Hepatocyte (in vitro differentiated cells): ENCODE measurements around the gene TMEM259. TPM values are rescaled to one million over a fixed set of nuclear protein-coding genes. Genes with fewer than 3 reads are reported as not detected.
A peak's percentile ranks its signal among the peaks of the same experiment; 100 is the strongest.

Experiments used
- DNase-seq: peaks from one replicate; pipeline ENCODE4 v3.0.0-alpha.2; 2016; ENCODE audit warnings: low spot score
- H2AFZ ChIP-seq: fragments of 200-600 bp; sonication (generic); 2 replicates; pipeline ENCODE4 v1.6.0; 2016; ENCODE audit warnings: antibody characterized with exemption, mild to moderate bottlenecking
- H3K27ac ChIP-seq: fragments of 200-600 bp; sonication (generic); 2 replicates; pipeline ENCODE4 v1.5.1; 2016; ENCODE audit warnings: mild to moderate bottlenecking
- H3K27me3 ChIP-seq: fragments of 200-600 bp; sonication (generic); 2 replicates; pipeline ENCODE4 v1.6.1; 2016
- H3K36me3 ChIP-seq: fragments of 200-600 bp; sonication (generic); replicated peaks from 2 replicates; pipeline ENCODE4 v1.5.1; 2016; ENCODE audit warnings: low read depth; ENCODE audit not compliant: insufficient read depth
- H3K4me1 ChIP-seq: fragments of 200-600 bp; sonication (generic); 2 replicates; pipeline ENCODE4 v1.5.1; 2016; ENCODE audit warnings: mild to moderate bottlenecking, moderate library complexity; ENCODE audit not compliant: insufficient read depth
- H3K4me2 ChIP-seq: fragments of 200-600 bp; sonication (generic); 2 replicates; pipeline ENCODE4 v1.6.0; 2016
- H3K4me3 ChIP-seq: fragments of 200-600 bp; sonication (generic); 2 replicates; pipeline ENCODE4 v1.5.1; 2016; ENCODE audit warnings: mild to moderate bottlenecking
- H3K79me2 ChIP-seq: fragments of 200-600 bp; sonication (generic); 2 replicates; pipeline ENCODE4 v1.6.0; 2017; ENCODE audit warnings: mild to moderate bottlenecking
- H3K9me2 ChIP-seq: fragments of 200-600 bp; sonication (generic); replicated peaks from 2 replicates; pipeline ENCODE4 v1.6.0; 2017; ENCODE audit warnings: mild to moderate bottlenecking; ENCODE audit not compliant: insufficient read depth
- H3K9me3 ChIP-seq: fragments of 200-600 bp; sonication (generic); 2 replicates; pipeline ENCODE4 v1.5.1; 2016; ENCODE audit warnings: low read depth, mild to moderate bottlenecking
- H4K20me1 ChIP-seq: fragments of 200-600 bp; sonication (generic); 2 replicates; pipeline ENCODE4 v1.6.0; 2016; ENCODE audit warnings: mild to moderate bottlenecking; ENCODE audit not compliant: insufficient read depth, poor library complexity, severe bottlenecking
- CTCF ChIP-seq: fragments of 200-600 bp; sonication (generic); IDR thresholded peaks from 2 replicates; pipeline ENCODE4 v1.5.1; 2016; ENCODE audit warnings: antibody characterized with exemption, mild to moderate bottlenecking; ENCODE audit not compliant: poor library complexity
- EZH2 ChIP-seq: fragments of 200-600 bp; sonication (generic); IDR thresholded peaks from 2 replicates; pipeline ENCODE4 v1.6.1; 2016; ENCODE audit warnings: antibody characterized with exemption, mild to moderate bottlenecking, borderline replicate concordance
- EZH2phosphoT487 ChIP-seq: fragments of 200-600 bp; sonication (generic); IDR thresholded peaks from one replicate; pipeline ENCODE4 v1.6.1; 2018; ENCODE audit warnings: antibody characterized with exemption, mild to moderate bottlenecking, low read depth, moderate library complexity; ENCODE audit not compliant: unreplicated experiment, severe bottlenecking
- WGBS: methylation state at CpG from one replicate; pipeline ENCODE4 v1.1.6; 2016; ENCODE audit warnings: low lambda C conversion rate; ENCODE audit errors: missing lambda C conversion rate; 5-methylcytosine and 5-hydroxymethylcytosine counted together
- polyA plus RNA-seq: library from polyadenylated mRNA; unstranded; fragments of >200 nt; fragmentation: Nextera tagmentation; extraction: Ambion mirVana; gene quantifications from 2 replicates; pipeline ENCODE4 v1.2.1, GENCODE V29; 2016
- total RNA-seq: library from RNA; depleted of rRNA; stranded (reverse); fragments of >200 nt; gene quantifications from 2 replicates; pipeline ENCODE4 v1.2.3, GENCODE V29; 2014

Gene TMEM259
- total and polyA plus RNA-seq, 2 experiments from 2014 or later, result 169 to 311 TPM

- Histone ChIP-seq H3K4me1 (peaks cover 31% of the 10 kb centered on the region), H4K20me1 (peaks cover 7% of the 10 kb centered on the region), H3K27ac (peak overlapping the region; percentile 88), H3K4me3 (no peak overlapping the region), H3K27me3 (no peaks in the 10 kb centered on the region), H3K9me3 (no peaks in the 10 kb centered on the region), H3K9me2 (no peaks in the 10 kb centered on the region), H3K36me3 (peaks cover 3% of the 10 kb centered on the region), H3K4me2 (no peak overlapping the region), H2AFZ (no peak overlapping the region), H3K79me2 (peaks cover 65% of the 10 kb centered on the region)
- no peak for TF ChIP-seq EZH2phosphoT487
- no peak for TF ChIP-seq CTCF
- TF ChIP-seq EZH2, result no peak
- WGBS, result 97% methylated on average over 16 of the region's 16 CpGs
- no peak for DNase-seq
These were observed 56.8 kb downstream of the TMEM259 start for GRCh38 chr19:964116-964520.

DNA sequence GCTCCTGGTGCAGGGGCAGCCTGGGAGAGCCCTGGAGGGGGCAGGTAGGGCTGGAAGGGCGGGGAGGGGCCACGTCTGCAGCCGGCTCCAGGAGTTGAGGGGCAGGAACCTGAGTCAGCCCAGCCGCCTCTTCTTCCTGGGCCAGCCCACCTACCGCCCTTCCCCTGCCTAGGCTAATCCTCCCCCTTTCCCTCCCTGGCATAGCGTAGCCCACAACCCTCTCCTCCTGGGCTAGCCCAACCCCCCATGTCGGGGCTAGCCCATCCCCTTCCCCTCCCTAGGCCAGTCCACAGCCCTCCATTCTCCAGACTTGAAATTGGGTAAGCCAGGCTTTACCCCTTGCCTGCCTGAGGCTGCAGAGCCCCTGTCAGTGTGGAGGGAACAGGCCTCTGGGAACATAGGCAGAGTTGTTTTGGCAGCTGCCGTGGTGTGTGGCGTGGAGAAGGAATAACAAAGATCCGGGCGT lies 57.4 kb downstream of the TMEM259 start:
- no peaks in the 10 kb centered on the region for H3K9me2 ChIP-seq
- peaks cover 62% of the 10 kb centered on the region for H3K79me2 ChIP-seq
- peaks cover 3% of the 10 kb centered on the region for H3K36me3 ChIP-seq
- no peaks in the 10 kb centered on the region for H3K27me3 ChIP-seq
- peaks cover 7% of the 10 kb centered on the region for H4K20me1 ChIP-seq
- no peak overlapping the region for H3K4me3 ChIP-seq
- no peaks in the 10 kb centered on the region for H3K9me3 ChIP-seq
- peak overlapping the region; percentile 81 for H3K4me2 ChIP-seq
- TF ChIP-seq EZH2phosphoT487 (no peak), CTCF (no peak), EZH2 (no peak)
- peak overlapping the region; percentile 88 for H3K27ac ChIP-seq
- no peak overlapping the region for H2AFZ ChIP-seq
- DNase-seq, result no peak
- 90% methylated on average over 5 of the region's 11 CpGs for WGBS
- H3K4me1 ChIP-seq, result peaks cover 31% of the 10 kb centered on the region

DNA sequence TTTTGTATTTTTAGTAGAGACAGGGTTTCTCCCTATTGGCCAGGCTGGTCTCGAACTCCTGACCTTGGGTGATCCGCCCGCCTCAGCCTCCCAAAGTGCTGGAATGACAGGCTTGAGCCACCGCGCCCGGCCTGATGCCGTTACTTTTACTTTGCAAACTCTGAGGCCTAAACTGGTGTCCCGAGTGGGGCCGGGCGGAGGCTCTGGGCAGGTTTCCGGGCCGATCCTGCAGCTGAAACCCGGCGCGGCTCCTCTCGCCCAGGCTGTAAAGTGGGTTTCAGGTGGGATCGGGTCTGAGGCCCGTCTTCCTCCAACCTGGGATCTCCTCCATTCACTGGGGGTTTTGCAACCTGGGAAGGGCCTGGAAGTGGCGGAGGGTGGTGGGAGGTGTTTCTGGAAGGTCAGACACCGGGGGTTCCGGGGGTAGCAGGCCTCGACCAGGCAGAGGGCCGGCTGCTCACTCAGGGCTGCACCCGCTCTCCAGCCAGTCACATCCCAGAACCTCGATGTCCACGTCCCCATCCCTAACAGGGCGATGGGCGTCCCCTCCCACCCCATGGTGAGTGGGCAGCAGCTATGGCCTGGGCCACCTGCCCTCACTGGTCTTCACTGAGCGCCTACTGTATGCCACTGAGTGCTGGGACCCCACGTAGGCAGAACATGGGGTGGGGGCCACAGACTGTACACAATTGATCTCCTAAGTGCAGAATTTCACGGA lies 58.1 kb downstream of the TMEM259 start:
- peak overlapping the region; percentile 81 for H3K4me2 ChIP-seq
- H3K79me2 ChIP-seq, result peaks cover 68% of the 10 kb centered on the region
- no peak for DNase-seq
- H4K20me1 ChIP-seq, result peaks cover 7% of the 10 kb centered on the region
- H3K27me3 ChIP-seq, result no peaks in the 10 kb centered on the region
- TF ChIP-seq EZH2phosphoT487, result no peak
- no peak for TF ChIP-seq CTCF
- TF ChIP-seq EZH2, result no peak
- H3K4me1 ChIP-seq, result peaks cover 31% of the 10 kb centered on the region
- H3K9me3 ChIP-seq, result no peaks in the 10 kb centered on the region
- H3K4me3 ChIP-seq, result no peak overlapping the region
- H3K27ac ChIP-seq, result peak overlapping the region; percentile 88
- H2AFZ ChIP-seq, result no peak overlapping the region
- H3K9me2 ChIP-seq, result no peaks in the 10 kb centered on the region
- 86% methylated on average over 30 of the region's 31 CpGs for WGBS
- peaks cover 3% of the 10 kb centered on the region for H3K36me3 ChIP-seq
